Measurements from ENCODE around the gene AQP12B.

The AQP12B gene

GRCh38 chr2:240637901-240638345, 44.8 kb downstream of the AQP12B start:
- no peak overlapping the region for H3K4me3 ChIP-seq (ENCODE audit: low read depth, low read length)
- in situ Hi-C loops (cut with HindIII; ENCODE audit: low sequenced_read_pairs), result no loop called here
- no peak for DNase-seq (ENCODE audit: low read depth, low spot score)
- no peak for TF ChIP-seq CTCF (IDR thresholded peaks at IDR 0.05; ENCODE audit: low read depth, low read length)

- TF ChIP-seq CTCF (IDR thresholded peaks at IDR 0.05; ENCODE audit: low read depth, low read length), result no peak
- in situ Hi-C loops (cut with HindIII; ENCODE audit: low sequenced_read_pairs), result no loop called here
- DNase-seq (ENCODE audit: low read depth, low spot score), result no peak
- no peak overlapping the region for H3K4me3 ChIP-seq (ENCODE audit: low read depth, low read length)
Observed at GRCh38 chr2:240637116-240637900, 45.4 kb downstream of the AQP12B start.

DNA sequence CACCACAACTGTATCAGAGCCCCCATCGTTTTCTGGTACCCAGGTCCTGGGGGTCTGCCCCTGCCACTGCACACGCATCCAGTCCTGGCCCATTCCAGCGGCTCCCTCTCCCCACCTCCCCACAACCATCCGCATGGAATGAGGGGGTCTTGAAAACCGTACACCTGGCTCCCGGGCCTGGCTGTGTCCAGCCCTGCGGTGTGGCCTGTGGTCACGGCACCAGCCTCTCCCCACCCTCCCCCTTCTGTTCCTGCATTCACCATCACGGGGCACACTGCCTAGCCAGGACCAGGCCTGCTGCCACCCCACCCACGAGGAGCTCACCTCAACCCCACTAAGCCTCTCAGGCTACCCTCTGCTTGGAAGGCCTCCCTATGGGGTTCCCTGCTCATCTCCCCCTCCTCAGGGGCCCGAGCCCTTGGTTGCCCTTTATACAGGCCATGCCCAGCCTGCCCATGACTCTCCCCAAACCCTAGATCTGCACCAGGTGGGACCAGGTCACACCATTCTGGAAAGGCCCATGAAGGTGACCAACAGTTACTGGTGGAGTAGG, 46.0 kb downstream of the AQP12B start:
- DNase-seq (ENCODE audit: low read depth, low spot score), result no peak
- H3K4me3 ChIP-seq (ENCODE audit: low read depth, low read length), result no peak overlapping the region
- TF ChIP-seq CTCF (IDR thresholded peaks at IDR 0.05; ENCODE audit: low read depth, low read length), result no peak
- in situ Hi-C loops (cut with HindIII; ENCODE audit: low sequenced_read_pairs), result no loop called here

DNA sequence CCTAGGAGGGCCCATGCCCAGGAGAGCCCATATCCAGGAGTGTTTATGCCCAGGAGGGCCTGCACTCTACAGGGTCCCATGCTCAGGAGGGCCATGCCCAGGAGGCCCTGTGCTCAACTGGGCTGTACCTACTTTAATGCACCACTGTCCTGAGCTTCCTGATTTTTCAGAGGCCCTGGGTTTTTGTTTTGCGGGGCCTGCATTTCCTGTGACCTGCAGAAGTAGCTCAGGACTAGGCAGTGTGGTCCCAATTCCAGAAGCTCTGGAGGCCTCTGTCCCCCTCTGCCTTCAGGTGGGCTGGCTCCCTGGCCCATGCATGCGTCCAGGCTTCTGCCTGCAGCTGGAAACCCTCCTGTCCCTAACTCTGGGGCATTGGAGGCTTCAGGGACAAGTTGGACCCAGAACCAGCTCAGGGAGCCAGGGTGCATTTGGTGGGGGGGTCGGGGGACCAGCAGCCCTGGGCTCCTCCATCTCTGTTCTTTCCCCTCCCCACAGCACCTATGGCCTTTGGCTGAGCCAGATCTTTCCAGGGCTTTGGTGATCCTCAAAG, 46.6 kb downstream of the AQP12B start:
- H3K4me3 ChIP-seq (ENCODE audit: low read depth, low read length), result no peak overlapping the region

GRCh38 chr2:240635121-240635997, 47.3 kb downstream of the AQP12B start:
- H3K4me3 ChIP-seq (ENCODE audit: low read depth, low read length), result no peak overlapping the region
- DNase-seq (ENCODE audit: low read depth, low spot score), result no peak
- in situ Hi-C loops (cut with HindIII; ENCODE audit: low sequenced_read_pairs), result no loop called here
- TF ChIP-seq CTCF (IDR thresholded peaks at IDR 0.05; ENCODE audit: low read depth, low read length), result no peak

More for the DNA sequence above, 46.6 kb downstream of the AQP12B start:
- in situ Hi-C loops (cut with HindIII; ENCODE audit: low sequenced_read_pairs), result no loop called here
- DNase-seq (ENCODE audit: low read depth, low spot score), result no peak
- no peak for TF ChIP-seq CTCF (IDR thresholded peaks at IDR 0.05; ENCODE audit: low read depth, low read length)

GRCh38 chr2:240632306-240632721, 50.4 kb downstream of the AQP12B start:
- no peak for TF ChIP-seq CTCF (IDR thresholded peaks at IDR 0.05; ENCODE audit: low read depth, low read length)
- no peak for DNase-seq (ENCODE audit: low read depth, low spot score)
- in situ Hi-C loops (cut with HindIII; ENCODE audit: low sequenced_read_pairs), result no loop called here
- H3K4me3 ChIP-seq (ENCODE audit: low read depth, low read length), result no peak overlapping the region

Measured in astrocyte of the spinal cord (primary cell).